ENCODE results near the gene STAMBP.

STAMBP gene

GRCh38 chr2:73907840-73908452 is 79.2 kb downstream of the STAMBP start:
- no peaks in the 10 kb centered on the region for H3K36me3 ChIP-seq (ENCODE audit: low read length)
- no peak overlapping the region for H3K27ac ChIP-seq (ENCODE audit: low read depth, low read length)
- H3F3A ChIP-seq (ENCODE audit: insufficient read depth) = no peaks in the 10 kb centered on the region
- peak overlapping the region; percentile 66 for H2AFZ ChIP-seq (ENCODE audit: low read depth, low read length, severe bottlenecking)
- no peaks in the 10 kb centered on the region for H3K27me3 ChIP-seq (ENCODE audit: low read length)
- H3K4me2 ChIP-seq (ENCODE audit: low read depth, low read length, poor library complexity, severe bottlenecking) = no peak overlapping the region
- H3K4me3 ChIP-seq (ENCODE audit: insufficient read depth, low read length, poor library complexity, severe bottlenecking) = no peak overlapping the region
- H4K20me1 ChIP-seq (ENCODE audit: low read depth, low read length) = no peaks in the 10 kb centered on the region
- TF ChIP-seq CTCF (IDR thresholded peaks at IDR 0.05; ENCODE audit: insufficient read depth, low read length, poor library complexity, severe bottlenecking) (peak; percentile 49), EZH2phosphoT487 (conservative IDR thresholded peaks at IDR 0.05; ENCODE audit: low read length) (no peak)
- no peaks in the 10 kb centered on the region for H3K9me2 ChIP-seq (replicated peaks; ENCODE audit: insufficient read depth, low read length)
- H3K9ac ChIP-seq (ENCODE audit: low read length) = no peak overlapping the region
- H3K79me2 ChIP-seq (ENCODE audit: insufficient read depth, low read length) = no peaks in the 10 kb centered on the region
- no peaks in the 10 kb centered on the region for H3K9me3 ChIP-seq (ENCODE audit: insufficient read depth, low read length)

DNA sequence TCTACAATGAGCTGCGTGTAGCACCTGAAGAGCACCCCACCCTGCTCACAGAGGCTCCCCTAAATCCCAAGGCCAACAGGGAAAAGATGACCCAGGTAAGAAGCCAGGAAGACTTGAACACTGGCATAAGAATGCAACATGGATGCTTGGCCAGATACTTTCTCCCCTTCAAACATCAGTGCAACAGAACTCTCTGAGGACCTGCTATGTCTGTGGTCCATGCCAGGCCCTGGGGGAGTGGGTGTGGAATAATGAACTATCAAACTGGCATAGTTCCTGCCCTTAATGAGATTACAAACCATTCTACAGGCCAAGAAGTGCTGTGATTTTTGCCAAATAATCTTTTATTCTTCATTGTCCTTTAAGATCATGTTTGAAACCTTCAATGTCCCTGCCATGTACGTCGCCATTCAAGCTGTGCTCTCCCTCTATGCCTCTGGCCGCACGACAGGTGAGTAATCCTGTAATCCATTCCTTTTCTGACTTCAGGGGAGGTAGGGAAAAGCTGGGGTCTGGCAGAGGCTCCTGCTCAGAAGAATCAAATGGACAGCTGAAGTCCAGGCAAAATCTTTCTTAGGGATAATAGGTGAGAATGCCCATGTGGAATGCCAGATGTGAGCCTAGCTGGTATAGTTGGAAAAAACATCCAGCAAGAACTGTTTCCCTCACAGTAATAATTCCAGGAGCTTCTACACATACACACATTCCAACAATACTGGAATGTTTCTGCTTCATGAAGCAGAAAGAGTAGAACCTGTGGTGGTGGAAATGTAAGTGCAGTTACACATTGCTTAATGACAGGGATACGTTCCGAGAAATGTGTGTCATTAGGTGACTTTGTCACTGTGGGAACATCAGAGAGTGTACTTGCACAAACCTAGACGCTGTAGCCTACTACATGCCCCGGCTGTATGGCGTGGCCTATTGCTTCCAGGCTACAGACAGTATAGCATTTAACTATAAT is 80.2 kb downstream of the STAMBP start:
- Histone ChIP-seq H3K36me3 (ENCODE audit: low read length) (no peaks in the 10 kb centered on the region), H3K79me2 (ENCODE audit: insufficient read depth, low read length) (no peaks in the 10 kb centered on the region), H3K4me3 (ENCODE audit: insufficient read depth, low read length, poor library complexity, severe bottlenecking) (no peak overlapping the region), H3K9me2 (replicated peaks; ENCODE audit: insufficient read depth, low read length) (no peaks in the 10 kb centered on the region), H4K20me1 (ENCODE audit: low read depth, low read length) (no peaks in the 10 kb centered on the region), H3K27me3 (ENCODE audit: low read length) (no peaks in the 10 kb centered on the region), H3K4me2 (ENCODE audit: low read depth, low read length, poor library complexity, severe bottlenecking) (no peak overlapping the region), H3K27ac (ENCODE audit: low read depth, low read length) (no peak overlapping the region), H3F3A (ENCODE audit: insufficient read depth) (no peaks in the 10 kb centered on the region), H2AFZ (ENCODE audit: low read depth, low read length, severe bottlenecking) (no peak overlapping the region), H3K9me3 (ENCODE audit: insufficient read depth, low read length) (no peaks in the 10 kb centered on the region), H3K9ac (ENCODE audit: low read length) (no peak overlapping the region)
- TF ChIP-seq EZH2phosphoT487 (conservative IDR thresholded peaks at IDR 0.05; ENCODE audit: low read length) (no peak), CTCF (IDR thresholded peaks at IDR 0.05; ENCODE audit: insufficient read depth, low read length, poor library complexity, severe bottlenecking) (no peak)

- H3K9me2 ChIP-seq (replicated peaks; ENCODE audit: insufficient read depth, low read length) = no peaks in the 10 kb centered on the region
- H3K36me3 ChIP-seq (ENCODE audit: low read length) = no peaks in the 10 kb centered on the region
- no peaks in the 10 kb centered on the region for H3K9me3 ChIP-seq (ENCODE audit: insufficient read depth, low read length)
- no peak overlapping the region for H3K4me2 ChIP-seq (ENCODE audit: low read depth, low read length, poor library complexity, severe bottlenecking)
- no peak overlapping the region for H2AFZ ChIP-seq (ENCODE audit: low read depth, low read length, severe bottlenecking)
- no peak overlapping the region for H3K4me3 ChIP-seq (ENCODE audit: insufficient read depth, low read length, poor library complexity, severe bottlenecking)
- TF ChIP-seq EZH2phosphoT487 (conservative IDR thresholded peaks at IDR 0.05; ENCODE audit: low read length) (no peak), CTCF (IDR thresholded peaks at IDR 0.05; ENCODE audit: insufficient read depth, low read length, poor library complexity, severe bottlenecking) (no peak)
- H3K27me3 ChIP-seq (ENCODE audit: low read length) = no peaks in the 10 kb centered on the region
- H3K9ac ChIP-seq (ENCODE audit: low read length) = no peak overlapping the region
- no peaks in the 10 kb centered on the region for H3F3A ChIP-seq (ENCODE audit: insufficient read depth)
- H4K20me1 ChIP-seq (ENCODE audit: low read depth, low read length) = no peaks in the 10 kb centered on the region
- no peak overlapping the region for H3K27ac ChIP-seq (ENCODE audit: low read depth, low read length)
- no peaks in the 10 kb centered on the region for H3K79me2 ChIP-seq (ENCODE audit: insufficient read depth, low read length)
Observed at GRCh38 chr2:73910873-73911547, 82.2 kb downstream of the STAMBP start.

All from SU-DHL-6 (cell line).